Body of pancreas (tissue), 4 donors: Measurements from ENCODE around the gene USP47. TPM values are rescaled to one million over a fixed set of nuclear protein-coding genes. Genes with fewer than 3 reads are reported as not detected.

Experiments
- ATAC-seq: fragments of 150-250 bp; one replicate; pipeline ENCODE4 v1.9.1; 2016
- DNase-seq, 4 donors: peaks; one replicate each; pipeline ENCODE4 v3.0.0-alpha.2; 2019
- H3K27ac ChIP-seq, 4 donors: fragments of 200-600 bp; sonication (generic); 1 replicate in 3 of 4; 2 replicates in 1 of 4; pipeline versions ENCODE4 v1.5.1 to v1.6.1; 2016 to 2019; ENCODE audit warnings: mild to moderate bottlenecking in 1 of 4, mixed read lengths in 1 of 4, moderate library complexity in 1 of 4
- H3K27me3 ChIP-seq, 2 donors: fragments of 200-600 bp; sonication (generic); one replicate each; pipeline ENCODE4 v1.6.0; 2016; ENCODE audit warnings: mild to moderate bottlenecking in 1 of 2
- H3K36me3 ChIP-seq, 2 donors: fragments of 200-600 bp; sonication (generic); replicated peaks in 1 of 2; 2 replicates each; pipeline ENCODE4 v1.5.1; 2016; ENCODE audit warnings: low read depth in 2 of 2; ENCODE audit not compliant: insufficient read depth in 1 of 2
- H3K4me1 ChIP-seq: fragments of 200-600 bp; sonication (generic); one replicate; pipeline ENCODE4 v1.6.0; 2016
- H3K4me3 ChIP-seq, 2 donors: fragments of 200-600 bp; sonication (generic); 1 replicate in 1 of 2; 2 replicates in 1 of 2; pipeline ENCODE4 v1.5.1; 2016 to 2019
- H3K9me3 ChIP-seq, 3 donors: fragments of 200-600 bp; sonication (generic); 1 replicate in 2 of 3; 2 replicates in 1 of 3; pipeline ENCODE4 v1.5.1; 2016
- CTCF ChIP-seq, 7 experiments: fragments of 450-650 bp in 4 of 7; fragments of 200-600 bp in 3 of 7; sonication (generic) in 3 of 7; IDR thresholded peaks; one replicate each; pipeline ENCODE4 v1.5.1; 2016 to 2019; ENCODE audit warnings: antibody characterized with exemption in 7 of 7
- POLR2A ChIP-seq, 3 donors: fragments of 450-650 bp; IDR thresholded peaks; one replicate each; pipeline ENCODE4 v1.6.1; 2016; ENCODE audit warnings: antibody characterized with exemption in 3 of 3, mild to moderate bottlenecking in 2 of 3
- WGBS, 2 donors: methylation state at CpG; one replicate each; pipeline ENCODE4 v1.1.5; 2017; 5-methylcytosine and 5-hydroxymethylcytosine counted together
- intact Hi-C: fragments of 100-400 bp; cut with DNase I; formaldehyde crosslinking; loops from one replicate; pipeline ENCODE4 v1.15.1; 2023
- total RNA-seq, 2 donors: library from RNA; depleted of rRNA; stranded (reverse); fragments of >200 nt; gene quantifications; one replicate each; pipeline ENCODE4 v1.1.0, GENCODE V29; 2016

USP47 gene
- total RNA-seq, 2 donors from 2014 or later = 51.1 to 63.3 TPM

GRCh38 chr11:11810764-11811726 lies 30.7 kb upstream of the USP47 start:
- Histone ChIP-seq H3K4me1 (peaks cover 6% of the 10 kb centered on the region), H3K4me3 (no peak overlapping the region), H3K36me3 (no peaks in the 10 kb centered on the region), H3K27ac (no peak overlapping the region), H3K9me3 (no peaks in the 10 kb centered on the region), H3K27me3 (no peaks in the 10 kb centered on the region)
- DNase-seq (no peak), ATAC-seq (no peak)
- intact Hi-C loops = no loop called here
- TF ChIP-seq POLR2A (IDR thresholded peaks at IDR 0.05) (no peak), CTCF (IDR thresholded peaks at IDR 0.05) (no peak)
- WGBS, 2 donors = 82 to 84% methylated on average over 32 to 33 of the region's 35 CpGs

DNA sequence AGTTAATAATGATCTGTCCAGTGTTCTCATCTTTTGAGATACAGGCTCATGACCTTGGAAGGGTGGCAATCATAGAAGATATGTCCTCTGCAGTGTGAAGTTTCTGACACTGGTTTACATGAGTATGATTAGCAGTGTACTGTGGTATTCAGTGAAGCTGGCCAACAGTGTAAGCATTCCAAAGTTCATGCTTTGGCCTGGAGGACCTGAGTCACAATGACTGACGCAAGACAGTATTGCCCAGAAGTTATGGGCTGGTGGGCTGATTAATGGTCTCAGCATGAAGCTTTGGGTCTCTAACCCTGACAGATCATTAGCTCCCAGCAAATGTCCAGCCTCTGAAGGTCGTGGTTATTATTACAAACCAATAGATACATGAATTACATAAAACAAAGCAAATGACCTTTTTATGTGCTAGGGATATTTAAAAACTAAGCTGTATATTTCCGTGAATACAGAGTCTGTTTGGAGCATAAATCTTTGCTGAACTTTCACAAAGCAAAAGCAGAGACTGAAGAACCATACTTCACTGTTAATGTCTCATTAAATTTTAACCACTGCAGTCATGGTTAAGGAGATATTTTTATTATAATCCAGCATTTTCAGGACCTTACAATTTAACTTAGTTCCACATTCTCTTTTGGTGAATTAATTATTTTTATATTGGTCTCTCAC lies 28.3 kb upstream of the USP47 start:
- H3K9me3 ChIP-seq = no peaks in the 10 kb centered on the region
- H3K36me3 ChIP-seq = no peaks in the 10 kb centered on the region
- no peaks in the 10 kb centered on the region for H3K27me3 ChIP-seq
- H3K4me3 ChIP-seq = no peak overlapping the region
- peak; percentile 97 for ATAC-seq
- intact Hi-C loops = no loop called here
- H3K27ac ChIP-seq = peak overlapping the region in 3 of 4 donors; percentile 39 to 55 (median 47)
- H3K4me1 ChIP-seq = peaks cover 6% of the 10 kb centered on the region
- DNase-seq = peak; percentile 44 to 77 (median 61)
- TF ChIP-seq POLR2A (IDR thresholded peaks at IDR 0.05) (no peak), CTCF (IDR thresholded peaks at IDR 0.05) (no peak)
- WGBS, 2 donors = 22 to 28% methylated on average over 3 of the region's 3 CpGs

GRCh38 chr11:11814614-11815452 lies 26.9 kb upstream of the USP47 start:
- TF ChIP-seq POLR2A (IDR thresholded peaks at IDR 0.05) (no peak), CTCF (IDR thresholded peaks at IDR 0.05) (no peak)
- Histone ChIP-seq H3K36me3 (no peaks in the 10 kb centered on the region), H3K9me3 (no peaks in the 10 kb centered on the region), H3K4me3 (no peak overlapping the region), H3K27ac (no peak overlapping the region), H3K4me1 (peaks cover 6% of the 10 kb centered on the region), H3K27me3 (no peaks in the 10 kb centered on the region)
- intact Hi-C loops = no loop called here
- 89 to 90% methylated on average over 7 of the region's 7 CpGs for whole genome bisulfite sequencing, 2 donors
- ATAC-seq (no peak), DNase-seq (no peak)

DNA sequence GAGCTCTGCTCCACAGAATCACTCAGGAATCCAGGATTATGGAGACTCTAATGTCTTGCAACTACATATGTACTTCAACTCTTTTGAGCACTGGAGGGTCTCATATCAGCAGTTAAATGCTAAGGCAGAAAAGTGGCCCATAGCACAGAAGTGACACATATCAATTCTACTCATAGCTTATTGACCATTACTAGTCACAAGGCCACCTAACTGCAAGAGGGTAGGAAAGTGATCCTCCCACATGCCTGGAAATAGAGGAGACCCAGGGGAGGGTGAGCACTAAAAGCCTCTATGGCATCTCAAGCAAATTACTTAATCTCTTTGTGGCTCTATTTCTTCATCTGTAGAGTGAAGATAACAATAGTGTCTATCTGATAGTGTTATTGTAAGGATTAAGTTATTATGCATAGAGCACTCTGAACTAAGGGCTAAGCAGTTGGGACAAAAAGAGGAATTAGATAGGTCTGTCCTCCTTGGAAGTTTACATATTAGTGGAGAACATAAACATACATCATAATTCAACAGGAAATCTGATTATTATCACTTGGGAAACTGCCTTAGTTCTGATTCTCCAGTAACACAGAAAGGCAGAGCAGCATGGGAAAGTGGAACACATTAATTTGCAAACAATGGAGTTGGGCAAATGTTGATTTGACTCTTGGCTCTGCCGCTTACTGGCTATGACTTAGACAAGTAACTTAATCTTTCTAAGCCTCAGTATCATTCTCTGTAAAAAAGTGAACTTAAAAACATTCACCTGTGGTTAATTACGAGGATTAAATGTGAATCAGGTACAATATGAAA lies 25.1 kb upstream of the USP47 start:
- ATAC-seq = no peak
- intact Hi-C loops = no loop called here

More for the DNA sequence above, 25.1 kb upstream of the USP47 start:
- Histone ChIP-seq H3K27ac (no peak overlapping the region), H3K27me3 (no peaks in the 10 kb centered on the region), H3K9me3 (no peaks in the 10 kb centered on the region), H3K36me3 (no peaks in the 10 kb centered on the region), H3K4me1 (peaks cover 6% of the 10 kb centered on the region), H3K4me3 (no peak overlapping the region)
- 33 to 36% methylated on average over 2 of the region's 2 CpGs for WGBS, 2 donors
- TF ChIP-seq POLR2A (IDR thresholded peaks at IDR 0.05) (no peak), CTCF (IDR thresholded peaks at IDR 0.05) (no peak)
- DNase-seq = no peak
